HepG2 (cell line): ENCODE measurements around the gene FNIP2. TPM values are rescaled to one million over a fixed set of nuclear protein-coding genes. Genes with fewer than 3 reads are reported as not detected.

Source experiments
- CBX5 ChIP-seq: sonication (generic); formaldehyde crosslinking; IDR thresholded peaks from 2 replicates; pipeline ENCODE4 v1.4.0; 2020; ENCODE audit warnings: missing genetic modification reagents, borderline replicate concordance
- ELF1 ChIP-seq: sonication (generic); formaldehyde crosslinking; IDR thresholded peaks from 2 replicates; pipeline ENCODE4 v1.4.0; 2020; ENCODE audit warnings: missing genetic modification reagents
- ETV5 ChIP-seq: IDR thresholded peaks from 2 replicates; pipeline ENCODE4 v1.6.1; 2018; ENCODE audit warnings: missing biosample characterization, missing genetic modification reagents, inconsistent platforms, borderline replicate concordance
- SMARCE1 ChIP-seq: fragments of 450-650 bp; IDR thresholded peaks from 2 replicates; pipeline ENCODE4 v1.6.1; 2017; ENCODE audit warnings: borderline replicate concordance
- ZNF792 ChIP-seq: IDR thresholded peaks from 2 replicates; pipeline ENCODE4 v1.6.1; 2016
- polyA plus RNA-seq, 8 experiments: library from polyadenylated mRNA; depleted of rRNA in 3 of 8; stranded (reverse) in 7 of 8; unstranded in 1 of 8; fragments of >200 nt; fragmentation: Illumina TruSeq in 4 of 8; extraction: Trizol in 4 of 8; gene quantifications; 2 replicates each; pipeline versions ENCODE4 v1.2.1 to v1.2.3, GENCODE V29; 2011 to 2016; ENCODE audit warnings: low read depth in 4 of 8, missing spikeins in 1 of 8, mixed read lengths in 1 of 8; ENCODE audit not compliant: insufficient read depth in 1 of 8
- total RNA-seq, 5 experiments: library from RNA; depleted of rRNA; stranded (reverse); fragments of >200 nt; fragmentation: Illumina TruSeq; extraction: Trizol; gene quantifications; 2 replicates each; pipeline ENCODE4 v1.2.3, GENCODE V29; 2016; ENCODE audit warnings: low read depth in 1 of 5
- TF ChIP-seq, protein P1 (sequence below): sonication (generic); formaldehyde crosslinking; IDR thresholded peaks from 2 replicates; pipeline ENCODE4 v1.4.0; 2020; ENCODE audit warnings: missing genetic modification reagents, mild to moderate bottlenecking, borderline replicate concordance
- TF ChIP-seq, protein P2 (sequence below): IDR thresholded peaks from 2 replicates; pipeline ENCODE4 v1.4.0; 2020; ENCODE audit warnings: mild to moderate bottlenecking, missing genetic modification reagents
- TF ChIP-seq, protein P3 (sequence below): sonication (generic); formaldehyde crosslinking; IDR thresholded peaks from 2 replicates; pipeline ENCODE4 v1.4.0; 2020; ENCODE audit warnings: missing genetic modification reagents

FNIP2 gene
- total and polyA plus RNA-seq, 2 of the 13 experiments (the other 11 are each of a cell fraction or from before 2014, with no cell fraction given): 15.5 to 21.0 TPM

DNA sequence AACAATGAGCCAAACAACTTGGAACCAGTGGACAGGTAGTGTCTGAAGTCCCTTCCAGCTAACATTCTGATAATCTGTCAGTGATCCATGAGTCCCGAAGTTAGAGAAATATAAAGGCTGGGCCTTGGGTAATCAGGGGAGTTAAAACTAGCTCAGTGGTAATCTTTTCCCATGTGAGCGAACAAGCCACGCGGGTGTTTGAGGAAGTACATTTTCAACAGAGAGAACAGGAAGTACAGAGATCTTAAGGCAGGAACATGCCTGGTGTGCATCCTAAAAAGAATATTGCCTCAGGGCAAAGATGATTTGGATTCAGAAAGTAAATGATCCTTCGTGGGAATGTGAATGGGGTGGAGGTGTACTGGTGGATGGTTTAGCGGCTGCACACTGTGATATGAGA lies 42.9 kb downstream of the FNIP2 start (continued):
- TF ChIP-seq, protein P1, sequence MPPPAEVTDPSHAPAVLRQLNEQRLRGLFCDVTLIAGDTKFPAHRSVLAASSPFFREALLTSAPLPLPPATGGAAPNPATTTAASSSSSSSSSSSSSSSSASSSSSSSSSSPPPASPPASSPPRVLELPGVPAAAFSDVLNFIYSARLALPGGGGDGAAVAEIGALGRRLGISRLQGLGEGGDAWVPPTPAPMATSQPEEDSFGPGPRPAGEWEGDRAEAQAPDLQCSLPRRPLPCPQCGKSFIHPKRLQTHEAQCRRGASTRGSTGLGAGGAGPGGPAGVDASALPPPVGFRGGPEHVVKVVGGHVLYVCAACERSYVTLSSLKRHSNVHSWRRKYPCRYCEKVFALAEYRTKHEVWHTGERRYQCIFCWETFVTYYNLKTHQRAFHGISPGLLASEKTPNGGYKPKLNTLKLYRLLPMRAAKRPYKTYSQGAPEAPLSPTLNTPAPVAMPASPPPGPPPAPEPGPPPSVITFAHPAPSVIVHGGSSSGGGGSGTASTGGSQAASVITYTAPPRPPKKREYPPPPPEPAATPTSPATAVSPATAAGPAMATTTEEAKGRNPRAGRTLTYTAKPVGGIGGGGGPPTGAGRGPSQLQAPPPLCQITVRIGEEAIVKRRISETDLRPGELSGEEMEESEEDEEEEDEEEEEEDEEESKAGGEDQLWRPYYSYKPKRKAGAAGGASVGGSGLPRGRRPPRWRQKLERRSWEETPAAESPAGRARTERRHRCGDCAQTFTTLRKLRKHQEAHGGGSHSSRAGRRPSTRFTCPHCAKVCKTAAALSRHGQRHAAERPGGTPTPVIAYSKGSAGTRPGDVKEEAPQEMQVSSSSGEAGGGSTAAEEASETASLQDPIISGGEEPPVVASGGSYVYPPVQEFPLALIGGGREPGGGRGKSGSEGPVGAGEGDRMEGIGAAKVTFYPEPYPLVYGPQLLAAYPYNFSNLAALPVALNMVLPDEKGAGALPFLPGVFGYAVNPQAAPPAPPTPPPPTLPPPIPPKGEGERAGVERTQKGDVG (CRISPR knock-in tag): 0 out of 2 replicates have a peak, but pooled peaks have one; percentile 33
- TF ChIP-seq ZNF792 (CRISPR knock-in tag) (0 out of 2 replicates have a peak, but pooled peaks have one; percentile 41), SMARCE1 (no peak), CBX5 (no peak), ELF1 (CRISPR knock-in tag) (0 out of 2 replicates have a peak, but pooled peaks have one; percentile 21), ETV5 (CRISPR knock-in tag) (peak; percentile 25; the same call in 1 of the 2 replicates)
- TF ChIP-seq, protein P2, sequence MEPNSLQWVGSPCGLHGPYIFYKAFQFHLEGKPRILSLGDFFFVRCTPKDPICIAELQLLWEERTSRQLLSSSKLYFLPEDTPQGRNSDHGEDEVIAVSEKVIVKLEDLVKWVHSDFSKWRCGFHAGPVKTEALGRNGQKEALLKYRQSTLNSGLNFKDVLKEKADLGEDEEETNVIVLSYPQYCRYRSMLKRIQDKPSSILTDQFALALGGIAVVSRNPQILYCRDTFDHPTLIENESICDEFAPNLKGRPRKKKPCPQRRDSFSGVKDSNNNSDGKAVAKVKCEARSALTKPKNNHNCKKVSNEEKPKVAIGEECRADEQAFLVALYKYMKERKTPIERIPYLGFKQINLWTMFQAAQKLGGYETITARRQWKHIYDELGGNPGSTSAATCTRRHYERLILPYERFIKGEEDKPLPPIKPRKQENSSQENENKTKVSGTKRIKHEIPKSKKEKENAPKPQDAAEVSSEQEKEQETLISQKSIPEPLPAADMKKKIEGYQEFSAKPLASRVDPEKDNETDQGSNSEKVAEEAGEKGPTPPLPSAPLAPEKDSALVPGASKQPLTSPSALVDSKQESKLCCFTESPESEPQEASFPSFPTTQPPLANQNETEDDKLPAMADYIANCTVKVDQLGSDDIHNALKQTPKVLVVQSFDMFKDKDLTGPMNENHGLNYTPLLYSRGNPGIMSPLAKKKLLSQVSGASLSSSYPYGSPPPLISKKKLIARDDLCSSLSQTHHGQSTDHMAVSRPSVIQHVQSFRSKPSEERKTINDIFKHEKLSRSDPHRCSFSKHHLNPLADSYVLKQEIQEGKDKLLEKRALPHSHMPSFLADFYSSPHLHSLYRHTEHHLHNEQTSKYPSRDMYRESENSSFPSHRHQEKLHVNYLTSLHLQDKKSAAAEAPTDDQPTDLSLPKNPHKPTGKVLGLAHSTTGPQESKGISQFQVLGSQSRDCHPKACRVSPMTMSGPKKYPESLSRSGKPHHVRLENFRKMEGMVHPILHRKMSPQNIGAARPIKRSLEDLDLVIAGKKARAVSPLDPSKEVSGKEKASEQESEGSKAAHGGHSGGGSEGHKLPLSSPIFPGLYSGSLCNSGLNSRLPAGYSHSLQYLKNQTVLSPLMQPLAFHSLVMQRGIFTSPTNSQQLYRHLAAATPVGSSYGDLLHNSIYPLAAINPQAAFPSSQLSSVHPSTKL (CRISPR knock-in tag): 0 out of 2 replicates have a peak, but pooled peaks have one; percentile 30
- TF ChIP-seq, protein P3, sequence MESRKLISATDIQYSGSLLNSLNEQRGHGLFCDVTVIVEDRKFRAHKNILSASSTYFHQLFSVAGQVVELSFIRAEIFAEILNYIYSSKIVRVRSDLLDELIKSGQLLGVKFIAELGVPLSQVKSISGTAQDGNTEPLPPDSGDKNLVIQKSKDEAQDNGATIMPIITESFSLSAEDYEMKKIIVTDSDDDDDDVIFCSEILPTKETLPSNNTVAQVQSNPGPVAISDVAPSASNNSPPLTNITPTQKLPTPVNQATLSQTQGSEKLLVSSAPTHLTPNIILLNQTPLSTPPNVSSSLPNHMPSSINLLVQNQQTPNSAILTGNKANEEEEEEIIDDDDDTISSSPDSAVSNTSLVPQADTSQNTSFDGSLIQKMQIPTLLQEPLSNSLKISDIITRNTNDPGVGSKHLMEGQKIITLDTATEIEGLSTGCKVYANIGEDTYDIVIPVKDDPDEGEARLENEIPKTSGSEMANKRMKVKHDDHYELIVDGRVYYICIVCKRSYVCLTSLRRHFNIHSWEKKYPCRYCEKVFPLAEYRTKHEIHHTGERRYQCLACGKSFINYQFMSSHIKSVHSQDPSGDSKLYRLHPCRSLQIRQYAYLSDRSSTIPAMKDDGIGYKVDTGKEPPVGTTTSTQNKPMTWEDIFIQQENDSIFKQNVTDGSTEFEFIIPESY (CRISPR knock-in tag): peak; percentile 67
